SK-N-SH (cell line): Measurements from ENCODE around the gene EBF3.

Source experiments
- CHD2 ChIP-seq: fragments of 150-350 bp; IDR thresholded peaks from 2 replicates; pipeline ENCODE4 v1.6.1; 2018; ENCODE audit warnings: low read length; ENCODE audit not compliant: partially characterized antibody
- EZH2phosphoT487 ChIP-seq: fragments of 200-600 bp; sonication (generic); IDR thresholded peaks from 2 replicates; pipeline ENCODE4 v1.6.1; 2017; ENCODE audit warnings: low read depth, mixed run types, mild to moderate bottlenecking, antibody characterized with exemption, moderate library complexity, borderline replicate concordance
- POLR2AphosphoS5 ChIP-seq: IDR thresholded peaks from 2 replicates; pipeline ENCODE4 v1.6.1; 2012; ENCODE audit warnings: low read depth, low read length
- RFX5 ChIP-seq: IDR thresholded peaks from 2 replicates; pipeline ENCODE4 v1.6.1; 2012; ENCODE audit warnings: mild to moderate bottlenecking, improper control_type of control experiment, low read length
- TF ChIP-seq, protein P1 (sequence below): fragments of 200-600 bp; sonication (generic); IDR thresholded peaks from 2 replicates; pipeline ENCODE4 v1.6.1; 2017; ENCODE audit warnings: antibody characterized with exemption, mild to moderate bottlenecking, moderate library complexity
- TF ChIP-seq, protein P2 (sequence below): IDR thresholded peaks from 2 replicates; pipeline ENCODE4 v1.4.0; 2012; ENCODE audit warnings: low read depth
- TF ChIP-seq, protein P3 (sequence below): IDR thresholded peaks from 2 replicates; pipeline ENCODE4 v1.6.1; 2012; ENCODE audit warnings: mild to moderate bottlenecking, low read depth, low read length, moderate library complexity
- TF ChIP-seq, protein P4 (sequence below): IDR thresholded peaks from 2 replicates; pipeline ENCODE4 v1.4.0; 2012; ENCODE audit warnings: low read depth, borderline replicate concordance

DNA sequence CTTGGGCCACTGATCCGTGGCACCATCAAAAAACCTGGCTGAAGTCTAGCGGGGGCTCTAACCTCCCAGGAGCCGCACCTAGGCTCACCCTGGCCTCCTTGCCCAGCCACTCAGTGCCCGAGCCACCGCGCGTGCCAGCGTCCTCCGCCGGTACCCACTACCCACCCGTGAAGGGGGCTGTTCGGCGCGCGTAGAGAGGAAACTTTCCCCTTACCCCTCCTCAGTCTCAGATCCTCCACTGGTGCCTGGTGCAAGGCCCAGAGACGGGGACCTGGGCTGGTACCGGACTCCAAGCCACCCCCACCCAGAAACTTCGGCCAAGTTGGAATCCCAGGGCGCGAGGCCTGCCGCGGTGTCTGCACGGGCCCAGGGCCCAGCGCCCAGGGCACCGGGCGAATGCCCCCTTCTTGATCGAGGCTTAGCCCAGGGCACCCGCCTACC lies 3.5 kb upstream of the EBF3 start:
- TF ChIP-seq EZH2phosphoT487 (no peak), CHD2 (no peak), RFX5 (no peak), POLR2AphosphoS5 (no peak)
- TF ChIP-seq, protein P1, sequence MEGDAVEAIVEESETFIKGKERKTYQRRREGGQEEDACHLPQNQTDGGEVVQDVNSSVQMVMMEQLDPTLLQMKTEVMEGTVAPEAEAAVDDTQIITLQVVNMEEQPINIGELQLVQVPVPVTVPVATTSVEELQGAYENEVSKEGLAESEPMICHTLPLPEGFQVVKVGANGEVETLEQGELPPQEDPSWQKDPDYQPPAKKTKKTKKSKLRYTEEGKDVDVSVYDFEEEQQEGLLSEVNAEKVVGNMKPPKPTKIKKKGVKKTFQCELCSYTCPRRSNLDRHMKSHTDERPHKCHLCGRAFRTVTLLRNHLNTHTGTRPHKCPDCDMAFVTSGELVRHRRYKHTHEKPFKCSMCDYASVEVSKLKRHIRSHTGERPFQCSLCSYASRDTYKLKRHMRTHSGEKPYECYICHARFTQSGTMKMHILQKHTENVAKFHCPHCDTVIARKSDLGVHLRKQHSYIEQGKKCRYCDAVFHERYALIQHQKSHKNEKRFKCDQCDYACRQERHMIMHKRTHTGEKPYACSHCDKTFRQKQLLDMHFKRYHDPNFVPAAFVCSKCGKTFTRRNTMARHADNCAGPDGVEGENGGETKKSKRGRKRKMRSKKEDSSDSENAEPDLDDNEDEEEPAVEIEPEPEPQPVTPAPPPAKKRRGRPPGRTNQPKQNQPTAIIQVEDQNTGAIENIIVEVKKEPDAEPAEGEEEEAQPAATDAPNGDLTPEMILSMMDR: no peak
- TF ChIP-seq, protein P2, sequence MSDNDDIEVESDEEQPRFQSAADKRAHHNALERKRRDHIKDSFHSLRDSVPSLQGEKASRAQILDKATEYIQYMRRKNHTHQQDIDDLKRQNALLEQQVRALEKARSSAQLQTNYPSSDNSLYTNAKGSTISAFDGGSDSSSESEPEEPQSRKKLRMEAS: no peak
- TF ChIP-seq, protein P3, sequence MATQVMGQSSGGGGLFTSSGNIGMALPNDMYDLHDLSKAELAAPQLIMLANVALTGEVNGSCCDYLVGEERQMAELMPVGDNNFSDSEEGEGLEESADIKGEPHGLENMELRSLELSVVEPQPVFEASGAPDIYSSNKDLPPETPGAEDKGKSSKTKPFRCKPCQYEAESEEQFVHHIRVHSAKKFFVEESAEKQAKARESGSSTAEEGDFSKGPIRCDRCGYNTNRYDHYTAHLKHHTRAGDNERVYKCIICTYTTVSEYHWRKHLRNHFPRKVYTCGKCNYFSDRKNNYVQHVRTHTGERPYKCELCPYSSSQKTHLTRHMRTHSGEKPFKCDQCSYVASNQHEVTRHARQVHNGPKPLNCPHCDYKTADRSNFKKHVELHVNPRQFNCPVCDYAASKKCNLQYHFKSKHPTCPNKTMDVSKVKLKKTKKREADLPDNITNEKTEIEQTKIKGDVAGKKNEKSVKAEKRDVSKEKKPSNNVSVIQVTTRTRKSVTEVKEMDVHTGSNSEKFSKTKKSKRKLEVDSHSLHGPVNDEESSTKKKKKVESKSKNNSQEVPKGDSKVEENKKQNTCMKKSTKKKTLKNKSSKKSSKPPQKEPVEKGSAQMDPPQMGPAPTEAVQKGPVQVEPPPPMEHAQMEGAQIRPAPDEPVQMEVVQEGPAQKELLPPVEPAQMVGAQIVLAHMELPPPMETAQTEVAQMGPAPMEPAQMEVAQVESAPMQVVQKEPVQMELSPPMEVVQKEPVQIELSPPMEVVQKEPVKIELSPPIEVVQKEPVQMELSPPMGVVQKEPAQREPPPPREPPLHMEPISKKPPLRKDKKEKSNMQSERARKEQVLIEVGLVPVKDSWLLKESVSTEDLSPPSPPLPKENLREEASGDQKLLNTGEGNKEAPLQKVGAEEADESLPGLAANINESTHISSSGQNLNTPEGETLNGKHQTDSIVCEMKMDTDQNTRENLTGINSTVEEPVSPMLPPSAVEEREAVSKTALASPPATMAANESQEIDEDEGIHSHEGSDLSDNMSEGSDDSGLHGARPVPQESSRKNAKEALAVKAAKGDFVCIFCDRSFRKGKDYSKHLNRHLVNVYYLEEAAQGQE: no peak
- TF ChIP-seq, protein P4, sequence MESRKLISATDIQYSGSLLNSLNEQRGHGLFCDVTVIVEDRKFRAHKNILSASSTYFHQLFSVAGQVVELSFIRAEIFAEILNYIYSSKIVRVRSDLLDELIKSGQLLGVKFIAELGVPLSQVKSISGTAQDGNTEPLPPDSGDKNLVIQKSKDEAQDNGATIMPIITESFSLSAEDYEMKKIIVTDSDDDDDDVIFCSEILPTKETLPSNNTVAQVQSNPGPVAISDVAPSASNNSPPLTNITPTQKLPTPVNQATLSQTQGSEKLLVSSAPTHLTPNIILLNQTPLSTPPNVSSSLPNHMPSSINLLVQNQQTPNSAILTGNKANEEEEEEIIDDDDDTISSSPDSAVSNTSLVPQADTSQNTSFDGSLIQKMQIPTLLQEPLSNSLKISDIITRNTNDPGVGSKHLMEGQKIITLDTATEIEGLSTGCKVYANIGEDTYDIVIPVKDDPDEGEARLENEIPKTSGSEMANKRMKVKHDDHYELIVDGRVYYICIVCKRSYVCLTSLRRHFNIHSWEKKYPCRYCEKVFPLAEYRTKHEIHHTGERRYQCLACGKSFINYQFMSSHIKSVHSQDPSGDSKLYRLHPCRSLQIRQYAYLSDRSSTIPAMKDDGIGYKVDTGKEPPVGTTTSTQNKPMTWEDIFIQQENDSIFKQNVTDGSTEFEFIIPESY: no peak
